Tibial nerve (tissue), 4 donors: ENCODE results near the gene GIGYF1. TPM values are rescaled to one million over a fixed set of nuclear protein-coding genes. Genes with fewer than 3 reads are reported as not detected.

Source experiments
- DNase-seq, 2 donors: peaks; one replicate each; pipeline ENCODE4 v3.0.0-alpha.2; 2019; ENCODE audit warnings: low spot score in 2 of 2
- H3K27ac ChIP-seq, 4 donors: fragments of 200-600 bp; sonication (generic) in 3 of 4; one replicate each; pipeline ENCODE4 v1.5.1; 2017 to 2019; ENCODE audit warnings: mild to moderate bottlenecking in 1 of 4
- H3K27me3 ChIP-seq, 2 donors: fragments of 200-600 bp; sonication (generic) in 1 of 2; one replicate each; pipeline versions ENCODE4 v1.5.1 to v1.6.0; 2017 to 2019
- H3K36me3 ChIP-seq, 3 donors: fragments of 200-600 bp; sonication (generic); one replicate each; pipeline ENCODE4 v1.5.1; 2018 to 2019
- H3K4me1 ChIP-seq, 4 donors: fragments of 200-600 bp; sonication (generic) in 3 of 4; one replicate each; pipeline ENCODE4 v1.5.1; 2017 to 2019
- H3K4me3 ChIP-seq, 4 donors: fragments of 200-600 bp; sonication (generic) in 3 of 4; one replicate each; pipeline ENCODE4 v1.5.1; 2017 to 2019; ENCODE audit warnings: mild to moderate bottlenecking in 1 of 4, moderate library complexity in 1 of 4
- H3K9me3 ChIP-seq, 4 donors: fragments of 200-600 bp; sonication (generic) in 3 of 4; one replicate each; pipeline ENCODE4 v1.5.1; 2017 to 2019
- CTCF ChIP-seq, 5 experiments: fragments of 200-600 bp in 3 of 5; fragments of 450-650 bp in 2 of 5; sonication (generic) in 3 of 5; IDR thresholded peaks; one replicate each; pipeline ENCODE4 v1.5.1; 2016 to 2019; ENCODE audit warnings: antibody characterized with exemption in 5 of 5, mild to moderate bottlenecking in 3 of 5, moderate library complexity in 2 of 5
- EP300 ChIP-seq, 2 donors: sonication (generic); formaldehyde crosslinking; IDR thresholded peaks; one replicate each; pipeline ENCODE4 v1.6.1; 2017; ENCODE audit warnings: antibody characterized with exemption in 2 of 2, mild to moderate bottlenecking in 1 of 2
- POLR2A ChIP-seq, 2 donors: fragments of 450-650 bp; IDR thresholded peaks; one replicate each; pipeline ENCODE4 v1.6.1; 2017; ENCODE audit warnings: antibody characterized with exemption in 2 of 2, mild to moderate bottlenecking in 2 of 2, moderate library complexity in 2 of 2
- WGBS, 2 donors: methylation state at CpG; one replicate each; pipeline ENCODE4 v1.1.5; 2018; 5-methylcytosine and 5-hydroxymethylcytosine counted together
- total RNA-seq, 4 donors: library from RNA; depleted of rRNA; stranded (reverse); fragments of >200 nt; gene quantifications; one replicate each; pipeline ENCODE4 v1.1.0, GENCODE V29; 2016

GIGYF1 gene
- total RNA-seq, 4 donors from 2014 or later, result 50.9 to 98.1 (median 64.7) TPM

GRCh38 chr7:100689230-100690135 is 4.6 kb downstream of the GIGYF1 start:
- TF ChIP-seq EP300 (IDR thresholded peaks at IDR 0.05), result no peak
- TF ChIP-seq CTCF (IDR thresholded peaks at IDR 0.05), result no peak
- no peak for TF ChIP-seq POLR2A (IDR thresholded peaks at IDR 0.05)
- Histone ChIP-seq H3K36me3 (peaks cover 1 to 44% (median 29%) of the 10 kb centered on the region in 3 donors), H3K4me1 (peaks cover 0 to 66% (median 52%) of the 10 kb centered on the region in 4 donors), H3K4me3 (no peak overlapping the region), H3K27ac (peak overlapping the region in 2 of 4 donors; percentile 40 to 67), H3K9me3 (no peaks in the 10 kb centered on the region), H3K27me3 (no peaks in the 10 kb centered on the region)
- WGBS, 2 donors, result 77 to 81% methylated on average over 16 to 18 of the region's 18 CpGs
- no peak for DNase-seq

- peak overlapping the region in 2 of 4 donors; percentile 60 to 67 for H3K27ac ChIP-seq
- no peaks in the 10 kb centered on the region for H3K9me3 ChIP-seq
- 75 to 80% methylated on average over 16 of the region's 16 CpGs for WGBS, 2 donors
- no peak for TF ChIP-seq CTCF (IDR thresholded peaks at IDR 0.05)
- no peak for TF ChIP-seq POLR2A (IDR thresholded peaks at IDR 0.05)
- no peak for TF ChIP-seq EP300 (IDR thresholded peaks at IDR 0.05)
- peaks cover 9 to 55% (median 38%) of the 10 kb centered on the region in 3 donors for H3K36me3 ChIP-seq
- no peaks in the 10 kb centered on the region for H3K27me3 ChIP-seq
- H3K4me3 ChIP-seq, result no peak overlapping the region
- no peak for DNase-seq
- H3K4me1 ChIP-seq, result peaks cover 0 to 65% (median 51%) of the 10 kb centered on the region in 4 donors
Measured at GRCh38 chr7:100688326-100688860, 5.7 kb downstream of the GIGYF1 start.

- peaks cover 0 to 60% (median 47%) of the 10 kb centered on the region in 4 donors for H3K4me1 ChIP-seq
- H3K4me3 ChIP-seq, result no peak overlapping the region
- no peaks in the 10 kb centered on the region for H3K27me3 ChIP-seq
- H3K36me3 ChIP-seq, result peaks cover 9 to 61% (median 42%) of the 10 kb centered on the region in 3 donors
- no peaks in the 10 kb centered on the region for H3K9me3 ChIP-seq
- peak overlapping the region in 2 of 4 donors; percentile 60 to 67 for H3K27ac ChIP-seq
- TF ChIP-seq EP300 (IDR thresholded peaks at IDR 0.05) (no peak), CTCF (IDR thresholded peaks at IDR 0.05) (no peak), POLR2A (IDR thresholded peaks at IDR 0.05) (no peak)
- whole genome bisulfite sequencing, 2 donors, result 66 to 77% methylated on average over 20 to 25 of the region's 25 CpGs
- DNase-seq, result no peak
Measured at GRCh38 chr7:100687751-100688300, 6.2 kb downstream of the GIGYF1 start.

GRCh38 chr7:100687261-100687660 is 6.8 kb downstream of the GIGYF1 start:
- DNase-seq, result no peak
- Histone ChIP-seq H3K9me3 (no peaks in the 10 kb centered on the region), H3K27ac (peak overlapping the region in 1 of 4 donors; percentile 67), H3K4me1 (peaks cover 0 to 58% (median 42%) of the 10 kb centered on the region in 4 donors), H3K27me3 (no peaks in the 10 kb centered on the region), H3K36me3 (peaks cover 9 to 67% (median 42%) of the 10 kb centered on the region in 3 donors), H3K4me3 (no peak overlapping the region)
- 88 to 89% methylated on average over 16 to 22 of the region's 22 CpGs for whole genome bisulfite sequencing, 2 donors
- TF ChIP-seq CTCF (IDR thresholded peaks at IDR 0.05) (no peak), POLR2A (IDR thresholded peaks at IDR 0.05) (no peak), EP300 (IDR thresholded peaks at IDR 0.05) (no peak)
